ENCODE results near the gene TSPAN19.

GRCh38 chr12:84994426-84994825, 41.7 kb downstream of the TSPAN19 start:
- no peak for TF ChIP-seq CTCF (optimal IDR thresholded peaks at IDR 0.05 in 1 of 3, IDR thresholded peaks at IDR 0.05 in 1 of 3, conservative IDR thresholded peaks at IDR 0.05 in 1 of 3; ENCODE audit: extremely low read depth in 1 of 3, insufficient read depth in 2 of 3, low read length in 3 of 3)
- TF ChIP-seq EZH2 (IDR thresholded peaks at IDR 0.05; ENCODE audit: low read length): no peak

All from keratinocyte (primary cell).